HG03439 (cell line): Measurements from ENCODE around the gene PRDM12.

ENCODE experiments used
- ATAC-seq: cut with Tn5 transposase; IDR thresholded peaks from one replicate; pipeline ENCODE4 v1.9.1; 2021; ENCODE audit warnings: mild to moderate bottlenecking, moderate library complexity; ENCODE audit not compliant: unreplicated experiment

The PRDM12 gene

GRCh38 chr9:130664251-130665028 is at the start of gene PRDM12:
Gene PRDM12, plus strand, starts transcription at chr9:130664594. Its CDS starts 60 bp downstream, at chr9:130664654.
- ATAC-seq = no peak

- ATAC-seq = no peak
Measured at GRCh38 chr9:130616451-130616850, 47.9 kb upstream of the PRDM12 start.

DNA sequence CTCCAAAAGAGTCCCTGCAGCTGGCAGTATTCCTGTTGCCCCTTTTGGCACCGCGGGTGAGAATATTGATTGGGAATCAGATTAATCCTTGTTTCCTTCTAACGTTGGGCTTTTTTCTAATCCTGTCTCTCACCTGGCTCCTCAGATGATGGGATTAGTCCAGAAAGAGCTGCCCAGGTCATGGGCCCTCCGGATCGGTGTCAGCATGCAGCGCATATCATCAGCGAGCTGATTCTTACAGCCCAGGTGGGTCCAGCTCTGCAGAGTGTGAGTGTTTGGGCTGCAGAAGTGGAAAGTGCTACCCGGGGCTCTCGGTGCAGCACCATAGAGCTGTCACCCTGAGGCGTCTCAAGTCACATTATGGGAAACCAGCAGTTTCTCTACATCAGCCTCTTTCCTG is 40.9 kb upstream of the PRDM12 start:
- no peak for ATAC-seq

- ATAC-seq = no peak
Measured at GRCh38 chr9:130624154-130624553, 40.2 kb upstream of the PRDM12 start.

GRCh38 chr9:130626249-130626996 is 38.0 kb upstream of the PRDM12 start:
- no peak for ATAC-seq

DNA sequence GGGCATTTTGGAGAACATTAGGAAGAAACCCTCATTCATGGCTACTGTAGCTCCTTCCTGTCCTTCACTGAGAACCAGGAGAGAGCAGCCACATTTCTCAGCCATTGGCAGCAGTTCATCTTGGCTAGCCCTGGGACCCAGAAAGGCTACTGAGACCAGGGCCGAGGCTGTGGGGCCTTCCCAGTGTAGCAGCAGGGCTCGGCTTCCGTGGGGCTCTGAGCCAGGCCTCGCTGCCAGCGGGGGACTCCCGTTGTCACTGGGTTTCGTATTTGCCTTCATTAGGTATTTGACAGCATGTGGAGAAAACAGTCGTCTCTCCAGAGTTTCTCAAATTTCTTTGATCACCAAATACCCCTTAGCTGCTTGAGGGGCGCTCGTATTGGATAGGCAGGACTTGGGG is 37.3 kb upstream of the PRDM12 start:
- ATAC-seq = no peak

GRCh38 chr9:130627896-130628792 is 36.2 kb upstream of the PRDM12 start:
- ATAC-seq = no peak

GRCh38 chr9:130629443-130630070 is 34.8 kb upstream of the PRDM12 start:
- ATAC-seq = no peak

- no peak for ATAC-seq
Measured at GRCh38 chr9:130630071-130630450, 34.3 kb upstream of the PRDM12 start.

DNA sequence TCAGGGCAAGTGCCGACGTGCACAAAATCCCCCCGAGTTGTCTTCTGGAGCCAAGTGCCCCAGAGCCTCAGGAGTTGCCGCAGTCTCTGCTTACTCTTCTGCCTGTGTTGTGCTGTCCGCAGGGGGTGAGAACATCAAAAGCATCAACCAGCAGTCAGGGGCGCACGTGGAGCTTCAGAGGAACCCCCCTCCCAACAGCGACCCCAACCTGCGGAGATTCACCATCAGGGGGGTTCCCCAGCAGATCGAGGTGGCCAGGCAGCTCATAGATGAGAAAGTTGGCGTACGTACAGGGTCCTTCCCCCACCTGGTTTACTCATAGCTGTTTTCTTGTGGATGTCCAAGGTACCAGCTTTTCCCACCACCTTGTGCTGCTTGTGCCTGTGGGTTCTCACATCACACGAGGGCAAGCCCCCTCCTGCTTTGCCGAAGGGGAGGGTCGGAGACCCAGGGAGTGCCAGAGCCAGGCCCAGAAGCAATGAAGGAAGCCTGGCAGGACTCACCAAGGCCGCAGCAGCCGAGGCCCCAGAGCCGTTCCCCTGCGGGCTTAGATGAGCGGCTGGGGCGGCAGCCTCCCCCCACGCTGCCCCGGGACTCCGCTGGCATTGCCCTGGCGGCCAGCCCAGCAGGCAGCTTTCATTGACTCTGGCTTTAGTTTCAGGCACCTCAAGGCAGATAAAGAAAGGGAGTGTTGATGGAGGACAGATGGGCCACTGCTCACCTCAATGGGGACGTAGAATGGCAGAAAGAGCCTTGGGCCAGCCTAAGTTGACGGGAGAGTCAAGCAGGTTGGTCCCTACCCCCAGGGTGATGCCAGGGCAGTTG is 33.7 kb upstream of the PRDM12 start:
- no peak for ATAC-seq

GRCh38 chr9:130631331-130632080 is 32.9 kb upstream of the PRDM12 start:
- ATAC-seq = no peak

DNA sequence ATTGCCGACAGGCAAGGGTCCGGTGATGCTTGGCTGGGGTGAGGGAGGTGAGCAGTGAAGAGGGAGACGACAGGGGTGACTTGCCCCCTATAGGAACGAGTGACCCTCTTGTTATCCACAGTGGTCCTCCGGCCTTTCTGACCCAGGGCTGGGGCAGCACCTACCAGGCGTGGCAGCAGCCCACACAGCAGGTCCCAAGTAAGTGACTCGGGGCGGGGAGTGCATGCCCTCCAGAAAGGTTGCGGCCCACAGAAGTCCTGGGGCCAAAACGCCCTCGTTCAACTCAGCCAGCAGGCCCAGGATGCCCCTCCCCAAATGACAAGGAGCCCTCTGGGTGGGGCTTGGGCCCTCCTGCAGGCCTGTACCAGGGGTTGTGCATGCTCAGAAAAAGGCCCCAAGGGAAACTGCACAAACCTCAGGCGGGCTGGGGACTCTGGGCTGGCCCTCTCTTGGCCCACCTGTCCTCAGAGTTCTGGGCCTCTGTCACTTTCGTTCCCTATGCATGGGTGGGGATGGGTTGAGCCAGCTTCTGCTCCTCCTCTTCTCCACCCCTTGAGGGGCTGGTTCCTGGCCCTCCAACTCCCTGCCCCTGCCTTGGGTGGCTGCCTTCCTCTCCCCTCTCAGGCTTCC is 32.2 kb upstream of the PRDM12 start:
- ATAC-seq = no peak

DNA sequence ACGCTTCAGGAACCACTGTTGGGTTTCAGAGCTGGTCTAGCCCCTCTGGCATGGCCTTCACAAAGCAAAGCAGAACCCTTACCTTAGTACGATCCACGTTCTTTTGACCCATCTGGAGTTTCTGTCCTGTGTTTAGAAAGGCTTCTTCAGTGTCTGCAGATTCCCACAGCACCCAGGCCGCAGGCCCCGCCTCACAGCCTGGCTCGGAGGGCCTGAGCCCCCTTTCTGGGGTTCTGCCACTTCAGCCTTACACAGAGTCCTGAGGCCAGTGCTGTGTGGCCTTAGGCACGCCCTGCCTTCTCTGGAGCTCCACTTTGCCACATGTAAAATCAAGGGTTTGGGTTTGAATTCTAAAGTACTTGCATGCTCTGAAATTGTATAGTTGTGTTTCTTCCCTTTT is 31.6 kb upstream of the PRDM12 start:
- no peak for ATAC-seq

DNA sequence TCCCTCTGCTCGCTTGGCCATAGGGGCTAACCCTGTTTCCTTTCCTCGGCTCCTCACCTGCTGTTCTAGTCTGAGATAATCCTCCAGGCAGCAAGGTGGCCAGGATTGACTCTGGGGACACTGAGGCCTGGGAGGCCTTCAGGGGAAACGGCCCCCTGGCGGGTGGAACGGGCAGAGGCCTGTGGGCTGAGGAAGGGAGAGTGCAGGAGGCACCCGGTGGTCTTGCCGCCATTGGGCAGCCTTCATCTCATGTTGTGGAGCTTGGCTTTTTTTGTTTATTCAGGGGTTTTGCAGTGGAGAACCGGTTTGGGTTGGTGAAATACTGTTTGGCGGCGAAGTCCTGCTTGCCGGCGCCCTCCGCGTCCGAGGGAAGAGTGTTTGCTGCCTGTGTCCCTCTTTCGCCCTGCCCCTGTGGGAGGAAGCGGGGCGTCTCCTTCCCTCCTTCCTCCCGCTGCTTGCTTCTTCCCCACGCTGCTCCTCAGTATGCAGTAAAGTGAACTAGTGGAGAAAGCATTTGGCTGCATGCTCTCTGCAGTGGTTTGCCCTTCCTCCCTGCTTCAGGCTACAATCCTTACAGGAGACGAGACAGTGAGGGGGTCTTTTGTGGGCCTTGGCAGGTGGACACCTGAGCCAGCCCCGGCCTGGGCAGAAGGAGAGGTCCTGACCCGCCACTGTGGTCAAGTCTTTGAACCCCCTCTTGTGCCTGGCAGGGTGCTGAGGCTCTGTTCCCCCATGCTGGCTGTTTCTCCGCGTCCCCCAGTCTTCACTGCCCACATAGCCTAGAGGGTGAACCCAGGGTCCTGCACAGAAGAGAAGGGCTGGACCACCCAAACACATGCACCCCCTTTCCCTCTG is 30.8 kb upstream of the PRDM12 start:
- no peak for ATAC-seq

- no peak for ATAC-seq
Measured at GRCh38 chr9:130634191-130634768, 30.1 kb upstream of the PRDM12 start.

- ATAC-seq = no peak
Measured at GRCh38 chr9:130634801-130635200, 29.6 kb upstream of the PRDM12 start.

- ATAC-seq = no peak
Measured at GRCh38 chr9:130635306-130635705, 29.1 kb upstream of the PRDM12 start.
